K562 (cell line): ENCODE data around the gene XRCC2.

Source experiments
- HNRNPUL1 ChIP-seq: fragments of 200-400 bp; formaldehyde crosslinking; IDR thresholded peaks from 2 replicates; pipeline ENCODE4 v1.6.1; 2017; ENCODE audit warnings: low read length
- KLF13 ChIP-seq: fragments of 450-650 bp; IDR thresholded peaks from 2 replicates; pipeline ENCODE4 v1.6.1; 2016; ENCODE audit warnings: missing genetic modification characterization, low read depth, mild to moderate bottlenecking, missing compliant biosample characterization, moderate library complexity, borderline replicate concordance
- TEAD4 ChIP-seq, 2 experiments: sonication (generic) in 1 of 2; formaldehyde crosslinking in 1 of 2; IDR thresholded peaks; 2 replicates each; pipeline versions ENCODE4 v1.6.1 to v1.8.0; 2012 to 2022; ENCODE audit warnings: borderline replicate concordance in 1 of 2, inconsistent platforms in 1 of 2, low read length in 1 of 2, mild to moderate bottlenecking in 1 of 2, missing genetic modification reagents in 1 of 2
- U2AF2 ChIP-seq: fragments of 200-400 bp; formaldehyde crosslinking; optimal IDR thresholded peaks from 2 replicates; pipeline ENCODE3; 2017; ENCODE audit warnings: low read depth, mild to moderate bottlenecking, low read length

GRCh38 chr7:152637161-152637560 is 38.8 kb downstream of the XRCC2 start:
- TF ChIP-seq U2AF2 (no peak), HNRNPUL1 (no peak), KLF13 (no peak), TEAD4 (IDR thresholded peaks at IDR 0.05; ENCODE audit: low read length) (no peak), TEAD4 (CRISPR knock-in tag; IDR thresholded peaks at IDR 0.05; ENCODE audit: borderline replicate concordance) (no peak)
